Activated CD4-positive, alpha-beta T cell treated with anti-CD3 and anti-CD28 coated beads, Interleukin-2, amount 50 U/mL, for 4 hours (primary cell): Measurements from ENCODE around the gene TCAF1.
"Not testable (repeated sequence)": the region's sequence is repeated elsewhere in the genome, so short reads cannot be mapped to it uniquely, and the experiment has no call there.

Source experiments
- DNase-seq, 2 experiments: peaks; one replicate each; pipeline ENCODE4 v3.0.0-alpha.2; 2020

The TCAF1 gene

GRCh38 chr7:143849785-143850479 is 52.0 kb downstream of the TCAF1 start:
- DNase-seq, result no peak

- no peak for DNase-seq
These were observed 53.8 kb downstream of the TCAF1 start for GRCh38 chr7:143848192-143848591.

GRCh38 chr7:143846692-143847091 is 55.3 kb downstream of the TCAF1 start:
- DNase-seq, result no peak

GRCh38 chr7:143841696-143842095 is 60.3 kb downstream of the TCAF1 start:
- not testable (repeated sequence) for DNase-seq

GRCh38 chr7:143840062-143840461 is 61.9 kb downstream of the TCAF1 start:
- not testable (repeated sequence) for DNase-seq

GRCh38 chr7:143837223-143837622 is 64.8 kb downstream of the TCAF1 start:
- peak; percentile 92 to 95 for DNase-seq

- peak; percentile 90 for DNase-seq
These were observed 65.4 kb downstream of the TCAF1 start for GRCh38 chr7:143836622-143837021.

- not testable (repeated sequence) for DNase-seq
These were observed 65.9 kb downstream of the TCAF1 start for GRCh38 chr7:143836088-143836487.

GRCh38 chr7:143826578-143826977 is 75.4 kb downstream of the TCAF1 start:
- not testable (repeated sequence) for DNase-seq

- DNase-seq, result not testable (repeated sequence)
These were observed 77.5 kb downstream of the TCAF1 start for GRCh38 chr7:143824295-143825135.

- DNase-seq, result not testable (repeated sequence)
These were observed 78.2 kb downstream of the TCAF1 start for GRCh38 chr7:143823634-143824294.

GRCh38 chr7:143821392-143822277 is 80.3 kb downstream of the TCAF1 start:
- not testable (repeated sequence) for DNase-seq

GRCh38 chr7:143817873-143818272 is 84.1 kb downstream of the TCAF1 start:
- not testable (repeated sequence) for DNase-seq

GRCh38 chr7:143816471-143817133 is 85.4 kb downstream of the TCAF1 start:
- DNase-seq, result not testable (repeated sequence)

GRCh38 chr7:143810639-143811038 is 91.3 kb downstream of the TCAF1 start:
- DNase-seq, result not testable (repeated sequence)

GRCh38 chr7:143806664-143807071 is 95.3 kb downstream of the TCAF1 start:
- not testable (repeated sequence) for DNase-seq
